Epithelial cell of proximal tubule (primary cell): Measurements from ENCODE around the gene RNF208. TPM values are rescaled to one million over a fixed set of nuclear protein-coding genes. Genes with fewer than 3 reads are reported as not detected.

ENCODE experiments used
- DNase-seq: peaks from one replicate; pipeline ENCODE4 v3.0.0-alpha.2; 2011; ENCODE audit warnings: low read depth
- H3K4me3 ChIP-seq: 2 replicates; pipeline ENCODE4 v1.5.1; 2011; ENCODE audit warnings: low read depth, mild to moderate bottlenecking, low read length
- total RNA-seq: library from RNA; depleted of rRNA; stranded (reverse); fragments of >200 nt; gene quantifications from 2 replicates; pipeline ENCODE4 v1.2.3, GENCODE V29; 2015
- TF ChIP-seq, protein P1 (sequence below): conservative IDR thresholded peaks from 2 replicates; pipeline ENCODE4 v1.5.1; 2012; ENCODE audit warnings: low read depth, mild to moderate bottlenecking, low read length

RNF208 gene
- total RNA-seq, 1 donor from 2014 or later = 1.5 TPM

DNA sequence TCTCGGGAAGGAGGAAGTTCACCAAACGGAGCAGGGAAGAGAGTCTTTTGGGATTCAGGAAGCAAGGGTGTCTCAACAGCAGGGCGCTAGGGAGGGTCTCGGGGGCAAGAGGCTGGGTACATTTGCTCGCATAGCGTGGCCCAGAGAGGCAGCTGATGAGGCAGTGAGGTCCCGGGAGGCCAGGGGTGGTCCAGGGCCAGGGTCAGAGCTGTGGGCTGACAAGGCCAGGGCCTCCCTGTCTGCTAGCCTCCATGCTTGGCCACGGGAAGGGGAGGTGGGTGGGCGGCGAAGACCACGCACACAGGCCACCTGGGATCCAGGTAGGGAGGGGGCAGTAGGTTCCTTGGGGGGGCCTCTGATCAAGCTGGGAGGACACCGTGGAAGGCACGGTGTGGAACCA, 10.5 kb downstream of the RNF208 start:
- no peak for DNase-seq
- no peak overlapping the region for H3K4me3 ChIP-seq
- TF ChIP-seq, protein P1, sequence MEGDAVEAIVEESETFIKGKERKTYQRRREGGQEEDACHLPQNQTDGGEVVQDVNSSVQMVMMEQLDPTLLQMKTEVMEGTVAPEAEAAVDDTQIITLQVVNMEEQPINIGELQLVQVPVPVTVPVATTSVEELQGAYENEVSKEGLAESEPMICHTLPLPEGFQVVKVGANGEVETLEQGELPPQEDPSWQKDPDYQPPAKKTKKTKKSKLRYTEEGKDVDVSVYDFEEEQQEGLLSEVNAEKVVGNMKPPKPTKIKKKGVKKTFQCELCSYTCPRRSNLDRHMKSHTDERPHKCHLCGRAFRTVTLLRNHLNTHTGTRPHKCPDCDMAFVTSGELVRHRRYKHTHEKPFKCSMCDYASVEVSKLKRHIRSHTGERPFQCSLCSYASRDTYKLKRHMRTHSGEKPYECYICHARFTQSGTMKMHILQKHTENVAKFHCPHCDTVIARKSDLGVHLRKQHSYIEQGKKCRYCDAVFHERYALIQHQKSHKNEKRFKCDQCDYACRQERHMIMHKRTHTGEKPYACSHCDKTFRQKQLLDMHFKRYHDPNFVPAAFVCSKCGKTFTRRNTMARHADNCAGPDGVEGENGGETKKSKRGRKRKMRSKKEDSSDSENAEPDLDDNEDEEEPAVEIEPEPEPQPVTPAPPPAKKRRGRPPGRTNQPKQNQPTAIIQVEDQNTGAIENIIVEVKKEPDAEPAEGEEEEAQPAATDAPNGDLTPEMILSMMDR = no peak

DNA sequence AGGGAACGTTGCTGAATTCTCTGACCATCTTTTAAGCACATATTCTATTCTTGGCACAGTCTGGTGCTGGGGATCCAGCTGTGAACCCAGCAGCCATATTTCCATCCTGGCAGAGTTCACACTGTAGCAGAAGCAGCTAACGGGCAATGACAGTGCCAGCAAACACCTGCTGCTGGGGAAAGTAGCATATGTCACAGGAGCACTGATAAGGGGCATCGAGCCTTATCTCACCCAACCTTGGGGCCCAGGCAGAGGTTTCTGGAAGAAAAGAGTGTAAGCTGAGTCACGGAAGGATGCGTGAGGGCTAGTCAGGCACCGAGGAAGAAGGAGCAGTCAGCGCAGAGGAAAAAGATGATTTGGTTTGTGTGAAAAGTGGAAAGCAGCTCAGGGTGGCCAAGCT, 15.4 kb downstream of the RNF208 start:
- TF ChIP-seq, protein P1 = no peak
- no peak for DNase-seq
- H3K4me3 ChIP-seq = peak overlapping the region; percentile 97

DNA sequence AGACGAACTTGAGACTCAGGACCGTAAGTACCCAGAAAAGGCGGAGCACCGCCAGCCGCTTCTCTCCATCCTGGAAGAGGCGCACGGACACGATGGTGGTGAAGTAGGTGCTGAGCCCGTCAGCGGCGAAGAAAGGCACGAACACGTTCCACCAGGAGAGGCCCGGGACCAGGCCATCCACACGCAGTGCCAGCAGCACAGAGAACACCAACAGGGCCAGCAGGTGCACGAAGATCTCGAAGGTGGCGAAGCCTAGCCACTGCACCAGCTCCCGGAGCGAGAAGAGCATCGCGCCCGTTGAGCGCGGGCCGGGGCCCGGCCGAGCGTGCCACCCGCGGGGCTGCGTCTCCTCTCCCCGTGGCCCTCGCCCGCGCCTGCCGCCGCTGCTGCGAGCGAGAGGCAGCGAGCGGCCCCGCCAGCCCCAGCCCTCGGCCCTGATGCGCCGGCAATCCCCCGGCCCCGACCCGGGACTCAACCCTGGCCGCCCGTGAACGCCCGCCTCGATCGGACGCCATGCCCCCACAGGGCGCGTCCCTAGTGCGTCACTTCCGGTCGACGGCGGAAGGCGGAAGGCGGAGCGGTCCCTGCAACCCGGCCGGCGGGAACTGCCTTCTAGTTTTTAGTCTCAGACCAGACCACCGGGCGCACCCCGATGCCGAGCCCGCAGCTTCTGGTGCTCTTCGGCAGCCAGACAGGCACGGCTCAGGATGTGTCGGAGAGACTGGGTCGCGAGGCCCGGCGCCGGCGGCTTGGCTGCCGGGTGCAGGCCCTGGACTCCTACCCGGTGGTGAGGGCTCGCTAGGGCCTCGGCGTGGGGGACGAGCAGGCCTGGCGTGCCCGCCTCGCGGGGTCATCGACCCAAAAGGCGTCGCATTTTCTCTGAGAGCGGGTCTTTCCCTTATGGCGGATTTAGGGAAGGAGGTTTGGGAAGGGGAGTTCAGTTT, 16.6 kb downstream of the RNF208 start, which contains the start of the genes NDOR1 and TMEM203:
Gene NDOR1 (plus strand): TSS at position 575 of the 944 bp plus-strand sequence. CDS start 78 bp downstream, at position 653.
Gene TMEM203 (minus strand): TSS at position 523 of the 944 bp plus-strand sequence. CDS start 234 bp downstream, at position 289.
- H3K4me3 ChIP-seq = peak within 1 kb of the TSS; percentile 97
- TF ChIP-seq, protein P1 = no peak
- no peak for DNase-seq

DNA sequence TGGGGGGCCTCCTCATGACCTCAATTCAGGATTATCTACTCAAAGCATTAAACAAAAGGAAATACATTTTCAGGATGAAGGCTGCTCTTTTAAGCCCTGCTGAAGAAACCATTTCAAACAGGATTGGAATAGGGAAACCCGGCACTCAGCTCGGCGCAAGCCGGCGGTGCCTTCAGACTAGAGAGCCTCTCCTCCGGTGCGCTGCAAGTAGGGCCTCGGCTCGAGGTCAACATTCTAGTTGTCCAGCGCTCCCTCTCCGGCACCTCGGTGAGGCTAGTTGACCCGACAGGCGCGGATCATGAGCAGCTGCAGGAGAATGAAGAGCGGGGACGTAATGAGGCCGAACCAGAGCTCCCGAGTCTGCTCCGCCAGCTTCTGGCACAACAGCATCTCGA, 17.3 kb downstream of the RNF208 start:
- peak overlapping the region; percentile 97 for H3K4me3 ChIP-seq
- DNase-seq = no peak
- TF ChIP-seq, protein P1 = no peak

DNA sequence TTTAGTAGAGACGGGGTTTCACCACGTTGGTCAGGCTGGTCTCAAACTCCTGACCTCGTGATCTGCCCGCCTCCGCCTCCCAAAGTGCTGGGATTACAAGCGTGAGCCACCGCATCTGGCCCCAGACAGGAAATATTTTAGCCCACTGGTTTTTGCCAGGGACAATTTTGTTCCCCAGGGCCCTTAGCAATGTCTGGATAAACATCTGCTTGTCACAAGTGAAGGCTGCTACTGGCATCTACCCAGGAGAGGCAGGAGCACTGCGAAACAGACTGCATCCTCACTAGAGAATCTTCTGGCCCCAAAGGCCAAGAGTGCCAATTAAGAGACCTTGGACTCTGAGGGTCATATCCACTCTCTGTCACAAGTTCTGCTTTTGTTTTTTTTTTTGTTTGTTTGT, 19.1 kb downstream of the RNF208 start:
- no peak overlapping the region for H3K4me3 ChIP-seq
- DNase-seq = no peak
- TF ChIP-seq, protein P1 = no peak

DNA sequence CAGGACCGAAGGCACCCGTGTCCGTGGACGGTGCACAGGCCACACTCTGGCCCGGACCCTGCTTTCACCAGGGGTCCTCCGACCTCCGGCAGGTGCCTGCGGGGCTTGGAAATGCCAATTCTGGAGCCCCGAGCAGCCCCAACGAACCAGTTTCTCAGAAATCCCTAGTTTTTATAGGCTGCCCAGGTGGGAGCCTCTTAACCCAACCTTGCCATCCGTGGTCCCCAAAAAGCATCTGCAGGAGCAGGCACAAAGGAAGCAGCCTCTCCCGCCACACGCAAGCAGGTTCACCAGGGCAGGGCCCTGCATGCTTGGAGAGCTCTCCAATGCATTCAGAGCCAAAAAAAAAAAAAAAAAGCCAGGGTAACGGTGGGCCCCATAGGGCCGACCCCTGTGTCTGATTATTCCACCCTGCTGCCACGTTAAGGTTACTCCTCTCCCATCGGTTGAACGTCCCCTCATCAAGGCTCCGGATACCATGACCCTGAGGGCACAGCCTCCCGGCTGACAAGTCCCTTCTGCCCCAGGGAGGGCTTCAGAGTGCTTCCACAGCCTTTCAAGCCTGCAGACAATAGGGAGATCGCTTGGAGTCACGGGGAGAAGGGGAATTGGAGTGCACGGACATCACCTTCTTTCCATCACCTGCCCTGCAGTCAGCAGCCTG, 20.7 kb downstream of the RNF208 start:
- TF ChIP-seq, protein P1 = no peak
- no peak for DNase-seq

More for the DNA sequence above, 20.7 kb downstream of the RNF208 start:
- peak overlapping the region; percentile 65 for H3K4me3 ChIP-seq
